ENCODE results near the gene CDCA5. TPM values are rescaled to one million over a fixed set of nuclear protein-coding genes. Genes with fewer than 3 reads are reported as not detected.

The CDCA5 gene
- total RNA-seq, 1 donor from 2014 or later: 0.71 TPM

DNA sequence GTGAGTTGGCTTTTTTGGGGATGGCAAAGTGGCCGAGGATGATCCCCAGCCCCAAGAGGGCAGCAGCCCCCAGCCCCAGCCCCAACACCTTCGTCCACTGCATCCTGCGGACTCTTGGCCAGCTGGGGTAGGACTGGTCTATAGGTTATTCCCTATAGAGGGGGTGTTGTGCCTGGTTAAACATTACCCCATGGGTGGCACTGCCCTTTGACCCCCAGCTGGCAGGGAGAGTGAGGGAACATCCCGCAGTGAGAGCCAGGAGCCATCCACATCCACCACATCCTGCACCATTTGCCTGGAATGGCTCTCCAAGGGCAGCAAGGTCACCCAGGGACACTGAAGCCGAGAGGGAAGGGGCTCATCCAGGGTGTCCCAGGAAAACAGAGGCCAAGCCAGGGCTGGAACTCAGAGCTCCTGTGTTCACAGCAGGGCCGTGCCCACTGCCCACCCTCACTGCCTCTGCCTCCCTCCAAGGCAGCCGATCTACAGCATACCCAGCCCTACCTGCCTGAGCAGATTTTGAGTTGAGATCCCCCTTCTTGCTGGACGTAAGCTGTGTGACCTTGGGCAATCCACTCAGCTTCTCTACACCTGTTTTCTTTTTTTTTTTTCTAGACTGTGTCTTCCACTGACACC is 25.3 kb downstream of the CDCA5 start, which contains the start of gene NAALADL1:
NAALADL1 (minus strand) TSS at position 135 of the 636 bp plus-strand sequence; CDS start at position 103, 32 bp downstream.
- no peak for ATAC-seq

GRCh38 chr11:65058012-65058411 is 25.8 kb downstream of the CDCA5 start:
- DNase-seq (ENCODE audit: low spot score) (no peak), ATAC-seq (no peak)
- intact Hi-C loops (cut with DNase I): no loop called here

More for the DNA sequence above, 25.3 kb downstream of the CDCA5 start, which contains the start of gene NAALADL1:
- intact Hi-C loops (cut with DNase I): no loop called here
- DNase-seq (ENCODE audit: low spot score): no peak

DNA sequence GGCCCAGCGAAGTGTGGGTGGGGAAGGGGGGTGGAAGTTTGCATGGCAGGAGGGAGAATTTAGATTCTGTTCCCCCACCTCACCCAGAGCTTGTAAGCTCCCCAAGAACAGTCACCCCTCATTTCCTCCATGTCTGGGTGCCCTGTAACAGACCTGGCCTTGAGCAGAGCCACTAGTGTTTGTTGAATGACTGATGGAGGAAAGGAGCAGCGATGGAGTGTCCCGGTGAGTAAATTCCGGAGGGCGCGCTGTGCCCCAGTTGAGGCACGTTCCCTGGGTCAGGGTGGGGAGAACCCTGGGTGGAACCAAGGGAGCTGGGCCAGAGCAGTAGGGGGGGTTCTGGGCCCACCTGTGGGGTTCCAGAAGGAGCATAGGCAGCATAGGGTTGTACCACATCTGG is 26.3 kb downstream of the CDCA5 start:
- intact Hi-C loops (cut with DNase I): no loop called here
- DNase-seq (ENCODE audit: low spot score): no peak
- ATAC-seq: no peak

DNA sequence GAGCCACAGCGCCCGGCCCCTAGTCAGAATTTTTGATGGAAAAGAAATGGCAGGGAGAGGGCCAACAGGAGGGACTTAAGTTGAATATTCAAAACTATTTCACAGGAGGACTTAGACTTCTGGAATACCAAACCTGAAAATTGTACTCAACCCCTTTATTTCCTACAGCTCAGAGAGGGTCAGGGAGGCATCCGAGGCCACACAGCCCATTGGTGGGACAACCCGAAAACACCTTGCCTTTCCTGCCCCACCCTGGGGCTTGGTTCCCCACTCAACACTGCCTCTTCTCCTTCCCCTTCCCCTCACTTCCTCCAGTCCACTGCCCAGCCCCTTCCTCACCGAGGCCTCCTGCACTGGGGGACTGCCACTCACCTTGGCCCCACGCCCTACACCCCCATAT is 26.8 kb downstream of the CDCA5 start:
- no peak for DNase-seq (ENCODE audit: low spot score)
- no peak for ATAC-seq
- intact Hi-C loops (cut with DNase I): no loop called here

- intact Hi-C loops (cut with DNase I): no loop called here
- ATAC-seq (no peak), DNase-seq (ENCODE audit: low spot score) (no peak)
Measured at GRCh38 chr11:65055538-65055937, 28.3 kb downstream of the CDCA5 start.

GRCh38 chr11:65053827-65054508 is 29.9 kb downstream of the CDCA5 start:
- intact Hi-C loops (cut with DNase I): no loop called here
- no peak for ATAC-seq
- no peak for DNase-seq (ENCODE audit: low spot score)

DNA sequence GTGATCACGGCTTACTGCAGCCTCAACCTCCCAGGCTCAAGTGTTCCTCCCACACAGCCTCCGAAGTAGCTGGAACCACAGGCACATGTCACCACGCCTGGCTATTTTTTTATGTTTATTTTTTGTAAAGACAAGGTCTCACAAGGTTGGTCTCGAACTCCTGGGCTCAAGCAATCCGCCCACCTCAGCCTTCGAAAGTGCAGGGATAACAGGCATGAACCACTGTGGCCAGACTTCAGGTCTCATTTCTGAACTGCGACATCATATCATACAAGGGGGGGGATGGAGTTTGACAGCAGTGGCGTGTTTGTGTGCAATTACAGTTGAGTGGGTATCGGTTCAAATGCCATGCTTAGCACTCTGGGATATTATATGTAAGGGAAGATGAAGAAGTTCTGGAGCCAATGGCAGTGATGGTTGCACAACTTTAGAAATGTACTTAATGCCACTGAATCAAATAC is 32.4 kb downstream of the CDCA5 start:
- ATAC-seq (no peak), DNase-seq (ENCODE audit: low spot score) (no peak)
- intact Hi-C loops (cut with DNase I): no loop called here

DNA sequence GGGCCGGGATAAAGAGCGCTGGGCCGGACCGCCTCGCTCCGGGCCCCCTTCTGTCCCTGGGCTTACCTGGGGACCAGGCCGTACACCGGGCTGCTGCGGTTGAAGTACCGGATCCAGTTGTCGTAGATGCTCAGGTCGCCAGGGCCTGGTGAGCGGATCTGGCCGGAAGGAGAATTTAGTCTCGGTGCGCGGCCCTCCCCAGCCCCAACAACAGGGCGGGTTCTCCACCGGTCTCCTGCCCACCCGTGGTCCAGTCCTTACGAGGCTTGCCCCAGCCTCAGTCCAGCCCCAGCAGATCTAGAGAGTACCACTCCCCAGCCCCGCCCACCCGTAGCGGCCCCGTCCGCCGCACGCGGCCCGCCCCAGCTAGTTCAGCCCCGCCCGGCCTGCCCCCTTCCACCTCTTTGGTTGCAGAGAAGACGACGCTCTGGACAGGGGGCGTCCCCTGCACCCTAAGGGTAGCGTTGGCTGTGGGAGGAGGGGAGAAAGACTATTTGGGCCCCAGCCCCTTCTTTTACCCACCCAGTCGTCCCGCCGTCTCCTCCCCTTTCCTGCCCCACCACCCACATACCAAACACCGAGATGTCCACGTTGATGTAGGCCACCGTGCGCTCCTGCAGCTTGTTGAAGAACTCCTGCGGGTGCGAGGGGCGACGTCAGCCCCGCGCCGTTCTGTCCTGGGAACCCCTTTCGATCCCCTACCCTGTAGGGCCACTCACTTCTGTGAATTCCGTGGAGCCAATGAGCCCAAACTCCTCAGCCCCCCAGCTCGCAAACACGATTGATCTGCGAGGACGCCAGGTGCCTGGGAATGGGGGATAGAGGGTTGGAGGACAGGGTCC is 36.0 kb downstream of the CDCA5 start:
- ATAC-seq (peak; percentile 61), DNase-seq (ENCODE audit: low spot score) (peak; percentile 71)
- intact Hi-C loops (cut with DNase I): no loop called here

DNA sequence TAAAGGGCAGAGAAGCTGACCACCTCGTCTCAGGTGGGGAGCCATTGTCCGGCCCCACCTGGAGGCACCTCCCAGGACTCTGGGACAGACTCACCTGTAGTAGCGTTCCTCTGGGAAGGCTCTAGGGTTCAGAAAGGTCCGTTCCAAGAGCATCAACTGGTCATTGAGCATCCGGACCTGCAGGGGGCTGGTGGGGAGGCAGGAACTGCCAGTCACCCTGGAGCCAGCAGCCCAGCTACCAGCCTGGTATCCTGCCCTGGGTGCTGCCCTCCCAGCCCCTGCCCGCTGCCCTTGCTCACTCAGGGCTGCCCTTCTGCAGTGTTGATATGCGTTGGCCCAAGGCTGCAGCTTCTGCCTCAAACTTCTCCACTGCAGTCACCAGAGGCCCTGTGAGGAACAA is 38.1 kb downstream of the CDCA5 start:
- DNase-seq (ENCODE audit: low spot score) (no peak), ATAC-seq (no peak)
- intact Hi-C loops (cut with DNase I): no loop called here

- intact Hi-C loops (cut with DNase I): no loop called here
Measured at GRCh38 chr11:65045061-65045460, 38.8 kb downstream of the CDCA5 start.

GRCh38 chr11:65043881-65044501 is 39.8 kb downstream of the CDCA5 start:
- DNase-seq (ENCODE audit: low spot score) (no peak), ATAC-seq (no peak)
- intact Hi-C loops (cut with DNase I): no loop called here

More at GRCh38 chr11:65045061-65045460, 38.8 kb downstream of the CDCA5 start:
- DNase-seq (ENCODE audit: low spot score) (no peak), ATAC-seq (no peak)

DNA sequence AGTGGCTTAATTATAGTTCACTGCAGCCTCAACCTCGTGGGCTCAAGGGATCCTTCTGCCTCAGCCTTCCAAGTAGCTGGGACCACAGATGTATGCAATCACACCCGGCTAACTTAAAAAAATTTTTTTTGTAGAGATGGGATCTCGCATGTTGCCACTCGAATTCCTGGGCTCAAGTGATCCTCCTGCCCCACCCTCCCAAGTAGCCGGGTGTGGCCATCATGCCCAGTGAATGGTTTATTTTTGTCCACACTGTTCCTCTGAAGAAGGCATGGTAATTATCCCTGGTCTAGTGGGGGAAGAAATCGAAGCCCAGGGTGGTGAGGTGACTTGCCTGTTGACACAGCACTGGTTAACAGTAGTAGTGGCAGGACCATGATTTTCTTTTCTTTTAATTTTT is 40.9 kb downstream of the CDCA5 start:
- intact Hi-C loops (cut with DNase I): no loop called here
- no peak for DNase-seq (ENCODE audit: low spot score)
- no peak for ATAC-seq

DNA sequence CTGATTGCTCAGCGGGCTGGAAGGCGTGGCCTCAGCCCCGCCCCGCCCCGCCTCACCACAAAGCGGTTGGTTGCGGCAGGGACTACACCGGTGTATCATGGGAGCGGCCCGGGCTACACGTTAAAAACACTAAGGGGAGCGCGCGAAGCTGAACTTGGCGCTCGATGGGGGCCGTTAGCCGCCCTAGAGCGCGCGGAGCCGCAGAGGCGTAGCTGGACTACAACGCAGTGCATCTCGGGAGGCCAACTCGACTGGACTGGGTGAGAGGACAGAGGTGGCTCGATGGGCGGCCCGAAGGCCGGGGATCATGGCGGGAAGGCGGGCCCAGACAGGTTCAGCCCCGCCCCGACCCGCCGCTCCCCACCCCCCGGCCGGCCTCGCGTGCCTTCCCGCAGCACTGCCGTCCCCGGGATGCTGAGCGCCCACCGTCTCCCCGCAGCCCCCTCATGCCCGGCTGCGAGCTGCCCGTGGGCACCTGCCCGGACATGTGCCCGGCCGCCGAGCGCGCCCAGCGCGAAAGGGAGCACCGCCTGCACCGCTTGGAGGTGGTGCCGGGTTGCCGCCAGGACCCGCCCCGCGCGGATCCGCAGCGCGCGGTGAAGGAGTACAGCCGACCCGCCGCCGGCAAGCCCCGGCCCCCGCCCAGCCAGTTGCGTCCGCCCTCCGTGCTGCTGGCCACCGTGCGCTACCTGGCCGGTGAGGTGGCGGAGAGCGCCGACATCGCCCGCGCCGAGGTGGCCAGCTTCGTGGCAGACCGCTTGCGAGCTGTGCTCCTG is 42.8 kb downstream of the CDCA5 start, which contains the start of gene SAC3D1:
SAC3D1 (plus strand) TSS at position 364 of the 776 bp plus-strand sequence; CDS start at position 447, 83 bp downstream.
- intact Hi-C loops (cut with DNase I): no loop called here
- ATAC-seq: peak; percentile 97
- DNase-seq (ENCODE audit: low spot score): peak; percentile 92

GRCh38 chr11:65040520-65040846 is 43.4 kb downstream of the CDCA5 start:
- no peak for ATAC-seq
- intact Hi-C loops (cut with DNase I): no loop called here
- DNase-seq (ENCODE audit: low spot score): no peak

GRCh38 chr11:65036931-65037330 is 46.9 kb downstream of the CDCA5 start:
- intact Hi-C loops (cut with DNase I): no loop called here
- no peak for ATAC-seq
- peak; percentile 82 for DNase-seq (ENCODE audit: low spot score)

DNA sequence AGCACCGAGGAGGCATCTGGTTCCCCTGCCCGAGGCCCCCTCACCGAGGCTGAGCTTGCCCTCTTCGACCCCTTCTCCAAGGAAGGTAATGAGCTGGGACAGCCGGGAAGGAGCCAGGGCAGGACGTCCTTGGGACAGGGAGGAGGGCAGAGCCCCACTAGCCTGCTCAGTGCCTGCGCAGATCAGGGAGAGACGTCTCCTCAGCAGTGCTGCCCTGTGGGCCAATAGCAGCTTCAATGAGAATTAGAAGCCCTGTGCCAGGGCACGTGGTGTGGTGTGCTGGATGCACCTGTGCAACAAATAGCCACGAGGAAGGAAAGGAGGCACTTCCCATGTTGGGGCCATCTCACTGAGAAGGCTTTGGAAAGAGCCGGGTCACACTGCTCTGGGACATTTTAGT is 48.3 kb downstream of the CDCA5 start:
- DNase-seq (ENCODE audit: low spot score) (no peak), ATAC-seq (no peak)
- intact Hi-C loops (cut with DNase I): no loop called here

- intact Hi-C loops (cut with DNase I): no loop called here
- DNase-seq (ENCODE audit: low spot score) (no peak), ATAC-seq (no peak)
Measured at GRCh38 chr11:65034423-65034822, 49.4 kb downstream of the CDCA5 start.

- no peak for ATAC-seq
- intact Hi-C loops (cut with DNase I): no loop called here
- DNase-seq (ENCODE audit: low spot score): no peak
Measured at GRCh38 chr11:65032216-65032615, 51.6 kb downstream of the CDCA5 start.

All from sciatic nerve (tissue), 2 donors.